K562 (cell line): ENCODE measurements around the gene ANKRD12. TPM values are rescaled to one million over a fixed set of nuclear protein-coding genes. Genes with fewer than 3 reads are reported as not detected.
A peak's percentile ranks its signal among the peaks of the same experiment; 100 is the strongest.

Experiments used
- ATAC-seq: fragments of 200-7000 bp; cut with Tn5 transposase; 3 replicates; pipeline ENCODE4 v1.9.1; 2020; ENCODE audit warnings: moderate library complexity
- BruUV-seq: library from RNA; stranded (reverse); fragments of 400-500 nt; replicated peaks from 2 replicates; lab custom pipeline; 2021; lab: Mats Ljungman, UMichigan
- CTCF ChIA-PET: fragments of 300-600 bp; formaldehyde crosslinking; extraction: SDS; loops from one replicate; lab custom pipeline; 2021; ENCODE audit warnings: low intra/inter-chr PET ratio; lab: Yijun Ruan, JAX
- POLR2A ChIA-PET: fragments of 300-600, 350-650 bp; sonication (Branson Sonifier 250); formaldehyde crosslinking; extraction: SDS; loops from one replicate; lab custom pipeline; 2021; ENCODE audit warnings: antibody characterized with exemption, inconsistent platforms; lab: Yijun Ruan, JAX
- DNase-seq, 4 experiments: peaks; one replicate each; pipeline versions ENCODE4 v3.0.0 to v3.0.0-alpha.2; 2011 to 2018; ENCODE audit warnings: low spot score in 3 of 4, mixed read lengths in 3 of 4; ENCODE audit errors: extremely low read depth in 1 of 4
- FAIRE-seq: peaks from 2 replicates; lab custom pipeline; 2011; peaks lifted over from hg19 to GRCh38; lab: Jason Lieb, UNC
- H2AFZ ChIP-seq: 2 replicates; pipeline ENCODE4 v1.6.0; 2011; ENCODE audit warnings: low read depth, low read length, control low read depth, inconsistent platforms
- H3K27ac ChIP-seq: fragments of 200-600 bp; 3 replicates; pipeline ENCODE4 v1.8.0; 2011; ENCODE audit warnings: low read depth, mild to moderate bottlenecking, control low read depth, inconsistent platforms, low read length, moderate library complexity, mixed read lengths; ENCODE audit errors: extremely low read depth
- H3K27me3 ChIP-seq, 2 experiments: fragments of 300-600 bp in 1 of 2; 2 replicates in 1 of 2; 3 replicates in 1 of 2; pipeline versions ENCODE4 v1.6.0 to v1.8.0; 2011; ENCODE audit warnings: inconsistent platforms in 2 of 2, low read length in 2 of 2, mild to moderate bottlenecking in 1 of 2, mixed read lengths in 1 of 2, moderate library complexity in 1 of 2; ENCODE audit not compliant: control insufficient read depth in 2 of 2, insufficient read depth in 2 of 2
- H3K36me3 ChIP-seq: fragments of 300-600 bp; 3 replicates; pipeline ENCODE4 v1.8.0; 2011; ENCODE audit warnings: mild to moderate bottlenecking, low read length, inconsistent platforms; ENCODE audit not compliant: control insufficient read depth, insufficient read depth
- H3K4me1 ChIP-seq, 2 experiments: fragments of 200-600 bp in 1 of 2; replicated peaks in 1 of 2; 2 replicates in 1 of 2; 3 replicates in 1 of 2; pipeline versions ENCODE4 v1.5.1 to v1.8.0; 2011; ENCODE audit warnings: inconsistent platforms in 2 of 2, low read length in 2 of 2, mild to moderate bottlenecking in 1 of 2, mixed read lengths in 1 of 2, moderate library complexity in 1 of 2; ENCODE audit not compliant: control insufficient read depth in 2 of 2, insufficient read depth in 2 of 2
- H3K4me2 ChIP-seq: 2 replicates; pipeline ENCODE4 v1.6.1; 2011; ENCODE audit warnings: low read length, control low read depth, inconsistent platforms, mixed read lengths; ENCODE audit not compliant: insufficient read depth
- H3K4me3 ChIP-seq: fragments of 200-600 bp; sonication (generic), shearing (Covaris generic); 2 replicates; pipeline ENCODE4 v1.5.1; 2016; ENCODE audit warnings: control low read depth, inconsistent platforms
- H3K79me2 ChIP-seq: fragments of 200-600 bp; 3 replicates; pipeline ENCODE4 v1.8.0; 2011; ENCODE audit warnings: low read length, inconsistent platforms; ENCODE audit not compliant: control insufficient read depth, insufficient read depth
- H3K9ac ChIP-seq, 2 experiments: 2 replicates each; pipeline versions ENCODE4 v1.6.0 to v1.6.1; 2011; ENCODE audit warnings: low read depth in 2 of 2, low read length in 2 of 2, control low read depth in 1 of 2, inconsistent platforms in 1 of 2, mild to moderate bottlenecking in 1 of 2, mixed read lengths in 1 of 2; ENCODE audit not compliant: insufficient read depth in 1 of 2
- H3K9me1 ChIP-seq: one replicate; pipeline ENCODE4 v1.6.0; 2011; ENCODE audit warnings: inconsistent platforms, mild to moderate bottlenecking, low read length, moderate library complexity; ENCODE audit not compliant: control insufficient read depth, insufficient read depth
- H3K9me3 ChIP-seq: replicated peaks from 2 replicates; pipeline ENCODE4 v1.5.1; 2011; ENCODE audit warnings: low read depth, low read length, inconsistent platforms; ENCODE audit not compliant: control insufficient read depth, insufficient read depth
- H4K20me1 ChIP-seq: replicated peaks from 2 replicates; pipeline ENCODE4 v1.6.1; 2011; ENCODE audit warnings: low read length, inconsistent platforms, mixed read lengths; ENCODE audit not compliant: control insufficient read depth, insufficient read depth
- ELF2 ChIP-seq: fragments of 250-450 bp; sonication (Bioruptor Pico); IDR thresholded peaks from 2 replicates; pipeline ENCODE4 v1.5.0; 2021; ENCODE audit warnings: mild to moderate bottlenecking
- MIER1 ChIP-seq: fragments of 450-650 bp; IDR thresholded peaks from 2 replicates; pipeline ENCODE4 v1.6.1; 2016; ENCODE audit warnings: antibody characterized with exemption, mild to moderate bottlenecking, low read depth
- MXD1 ChIP-seq: fragments of 250-450 bp; sonication (Bioruptor Pico); IDR thresholded peaks from 2 replicates; pipeline ENCODE4 v1.8.0; 2021; ENCODE audit warnings: borderline replicate concordance, mild to moderate bottlenecking, moderate library complexity; ENCODE audit not compliant: poor library complexity, severe bottlenecking
- NR3C1 ChIP-seq: sonication (generic); formaldehyde crosslinking; IDR thresholded peaks from 2 replicates; pipeline ENCODE4 v1.8.1; 2022; ENCODE audit warnings: missing genetic modification reagents
- PKNOX1 ChIP-seq: fragments of 450-650 bp; IDR thresholded peaks from 2 replicates; pipeline ENCODE4 v1.6.1; 2016
- POLR2AphosphoS5 ChIP-seq: IDR thresholded peaks from 2 replicates; pipeline ENCODE4 v1.6.1; 2011; ENCODE audit warnings: mild to moderate bottlenecking, low read depth, low read length, moderate library complexity; ENCODE audit not compliant: control insufficient read depth, insufficient read depth
- TEAD4 ChIP-seq, 2 experiments: sonication (generic) in 1 of 2; formaldehyde crosslinking in 1 of 2; IDR thresholded peaks; 2 replicates each; pipeline versions ENCODE4 v1.6.1 to v1.8.0; 2012 to 2022; ENCODE audit warnings: borderline replicate concordance in 1 of 2, inconsistent platforms in 1 of 2, low read length in 1 of 2, mild to moderate bottlenecking in 1 of 2, missing genetic modification reagents in 1 of 2
- ZFP1 ChIP-seq: fragments of 450-650 bp; formaldehyde crosslinking; IDR thresholded peaks from 2 replicates; pipeline ENCODE4 v1.4.0; 2020; ENCODE audit warnings: mild to moderate bottlenecking, mixed read lengths
- ZNF347 ChIP-seq: fragments of 450-650 bp; formaldehyde crosslinking; IDR thresholded peaks from 2 replicates; pipeline ENCODE4 v1.4.0; 2020; ENCODE audit warnings: low read depth, mild to moderate bottlenecking, moderate library complexity
- ZNF644 ChIP-seq: fragments of 200-800 bp; sonication (Bioruptor generic); IDR thresholded peaks from 2 replicates; pipeline ENCODE4 v1.6.1; 2016; ENCODE audit warnings: low read depth, missing genetic modification characterization, missing compliant biosample characterization
- WGBS: fragments of 100-300 bp; shearing (Covaris generic); methylation state at CpG from one replicate; pipeline ENCODE4 v1.1.6; 2016; ENCODE audit warnings: low coverage, mixed read lengths; ENCODE audit not compliant: insufficient coverage; ENCODE audit errors: missing lambda C conversion rate; 5-methylcytosine and 5-hydroxymethylcytosine counted together
- in situ Hi-C: fragments of 300-500 bp; cut with MboI; formaldehyde crosslinking; loops from 4 replicates; pipeline ENCODE4 v1.15.0; 2018; ENCODE audit warnings: inconsistent platforms, mixed read lengths
- intact Hi-C: fragments of 100-400 bp; cut with micrococcal nuclease; formaldehyde crosslinking; loops from 2 replicates; pipeline ENCODE4 v1.14.2; 2022
- polyA plus RNA-seq, 8 experiments: library from polyadenylated mRNA; depleted of rRNA in 4 of 8; stranded (reverse) in 5 of 8; unstranded in 3 of 8; fragments of >200 nt; fragmentation: Nextera tagmentation in 2 of 8; fragmentation: Illumina TruSeq in 1 of 8; extraction: Ambion mirVana in 2 of 8; extraction: Trizol in 1 of 8; gene quantifications; 2 replicates each; pipeline versions ENCODE4 v1.2.1 to v1.2.3, GENCODE V29; 2011 to 2014; ENCODE audit warnings: inconsistent platforms in 1 of 8, missing spikeins in 1 of 8
- total RNA-seq, 7 experiments: library from RNA; depleted of rRNA in 6 of 7; stranded (reverse); fragments of >200 nt in 6 of 7; fragmentation: Illumina TruSeq in 2 of 7; extraction: Trizol in 2 of 7; gene quantifications; 2 replicates each; pipeline versions ENCODE4 v1.2.1 to v1.2.3, GENCODE V29; 2011 to 2021; ENCODE audit warnings: low replicate concordance in 1 of 7

Gene ANKRD12
- total and polyA plus RNA-seq, 9 of the 15 experiments (the other 6 are each of a cell fraction or from before 2014, with no cell fraction given): 6.6 to 28.2 (median 16.0) TPM

GRCh38 chr18:9133225-9133624, 3.4 kb upstream of the ANKRD12 start:
- CTCF ChIA-PET: no interaction called here
- H3K79me2 ChIP-seq: peaks cover 43% of the 10 kb centered on the region
- no peak for DNase-seq
- H3K36me3 ChIP-seq: peaks cover 70% of the 10 kb centered on the region
- POLR2A ChIA-PET: interaction anchor here (0.7 to 1.2 kb wide), 2 partner anchors 8 to 23 kb away, joined by 3 read pairs; no protein-coding TSS in a partner anchor
- 86% methylated on average over 2 of the region's 2 CpGs for WGBS
- no peak for ATAC-seq
- H3K9ac ChIP-seq: no peak overlapping the region
- H4K20me1 ChIP-seq: no peaks in the 10 kb centered on the region
- H3K9me3 ChIP-seq: no peaks in the 10 kb centered on the region
- H3K27me3 ChIP-seq: no peaks in the 10 kb centered on the region
- no peaks in the 10 kb centered on the region for H3K9me1 ChIP-seq
- no peak overlapping the region for H3K4me3 ChIP-seq
- peaks cover 0 to 10% of the 10 kb centered on the region in 2 experiments; a peak in 4 of 5 replicates for H3K4me1 ChIP-seq
- FAIRE-seq: no peak
- intact Hi-C loops (no loop called here), in situ Hi-C loops (no loop called here)
- no TSS peak for BruUV-seq
- H3K4me2 ChIP-seq: no peak overlapping the region
- no peak for TF ChIP-seq ZNF644
- peak; percentile 19; the same call in 1 of the 2 replicates for TF ChIP-seq POLR2AphosphoS5
- no peak overlapping the region for H3K27ac ChIP-seq
- no peak overlapping the region for H2AFZ ChIP-seq

- Histone ChIP-seq H2AFZ (peak overlapping the region; percentile 90), H3K9me1 (no peaks in the 10 kb centered on the region), H3K27ac (peak overlapping the region; percentile 90), H3K4me3 (peak overlapping the region; percentile 75), H4K20me1 (no peaks in the 10 kb centered on the region), H3K4me2 (peak overlapping the region; percentile 93), H3K9me3 (no peaks in the 10 kb centered on the region), H3K4me1 (peaks cover 2 to 12% of the 10 kb centered on the region in 2 experiments; a peak in 4 of 5 replicates), H3K79me2 (peaks cover 57% of the 10 kb centered on the region), H3K27me3 (no peaks in the 10 kb centered on the region), H3K36me3 (peaks cover 49% of the 10 kb centered on the region), H3K9ac (peak overlapping the region; percentile 79 to 96)
- FAIRE-seq (peak; percentile 54), ATAC-seq (no peak), DNase-seq (no peak)
- POLR2A ChIA-PET: interaction anchor here (0.6 to 2.9 kb wide), 12 partner anchors 8 to 220 kb away, joined by 3 to 30 read pairs (median 4); no protein-coding TSS in a partner anchor
- BruUV-seq: no TSS peak
- intact Hi-C loops (loop anchor here (5.0 kb wide), 1 partner anchor 342 kb away; the partner anchor contains the start of gene RALBP1), in situ Hi-C loops (no loop called here)
- CTCF ChIA-PET: no interaction called here
- 38% methylated on average over 12 of the region's 12 CpGs for WGBS
- no peak for TF ChIP-seq NR3C1 (CRISPR knock-in tag)
- no peak for TF ChIP-seq ELF2 (CRISPR knock-in tag)
- TF ChIP-seq TEAD4 (IDR thresholded peaks at IDR 0.05; ENCODE audit: low read length): no peak
- TF ChIP-seq TEAD4 (CRISPR knock-in tag; IDR thresholded peaks at IDR 0.05; ENCODE audit: borderline replicate concordance): no peak
- TF ChIP-seq PKNOX1: peak; percentile 52
- TF ChIP-seq ZFP1 (CRISPR knock-in tag): no peak
- TF ChIP-seq MIER1: no peak
- TF ChIP-seq MXD1: no peak
- no peak for TF ChIP-seq ZNF347
Observed at GRCh38 chr18:9135081-9135911, 1.3 kb upstream of the ANKRD12 start.
